Vagina (tissue), 2 donors: ENCODE data around the gene GFER.

Experiments used
- POLR2AphosphoS5 ChIP-seq, 2 donors: sonication (generic); formaldehyde crosslinking; IDR thresholded peaks; one replicate each; pipeline ENCODE4 v1.9.0; 2017; ENCODE audit warnings: antibody characterized with exemption in 2 of 2, mild to moderate bottlenecking in 2 of 2, low read depth in 1 of 2; ENCODE audit not compliant: insufficient read depth in 1 of 2
- TF ChIP-seq, protein P1 (sequence below), 3 experiments: fragments of 450-650 bp in 2 of 3; fragments of 200-600 bp in 1 of 3; sonication (generic) in 1 of 3; IDR thresholded peaks; one replicate each; pipeline ENCODE4 v1.5.1; 2017 to 2019; ENCODE audit warnings: antibody characterized with exemption in 3 of 3, mild to moderate bottlenecking in 2 of 3, moderate library complexity in 2 of 3

DNA sequence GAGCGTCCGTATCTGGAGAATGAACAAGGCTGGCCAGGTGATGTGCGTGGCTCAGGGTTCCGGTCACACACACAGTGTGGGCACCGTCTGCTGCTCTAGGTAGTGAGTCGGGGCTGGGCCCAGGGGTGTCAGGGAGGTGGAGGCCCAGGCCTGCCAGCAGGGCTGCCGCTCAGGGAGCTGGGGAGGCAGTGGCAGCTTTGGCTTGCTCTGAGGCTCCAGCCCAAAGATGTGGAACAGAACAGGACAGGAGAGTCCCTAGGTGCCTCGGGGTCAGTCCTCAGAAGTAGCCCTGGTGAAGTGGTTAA, 7.8 kb upstream of the GFER start:
- TF ChIP-seq, protein P1, sequence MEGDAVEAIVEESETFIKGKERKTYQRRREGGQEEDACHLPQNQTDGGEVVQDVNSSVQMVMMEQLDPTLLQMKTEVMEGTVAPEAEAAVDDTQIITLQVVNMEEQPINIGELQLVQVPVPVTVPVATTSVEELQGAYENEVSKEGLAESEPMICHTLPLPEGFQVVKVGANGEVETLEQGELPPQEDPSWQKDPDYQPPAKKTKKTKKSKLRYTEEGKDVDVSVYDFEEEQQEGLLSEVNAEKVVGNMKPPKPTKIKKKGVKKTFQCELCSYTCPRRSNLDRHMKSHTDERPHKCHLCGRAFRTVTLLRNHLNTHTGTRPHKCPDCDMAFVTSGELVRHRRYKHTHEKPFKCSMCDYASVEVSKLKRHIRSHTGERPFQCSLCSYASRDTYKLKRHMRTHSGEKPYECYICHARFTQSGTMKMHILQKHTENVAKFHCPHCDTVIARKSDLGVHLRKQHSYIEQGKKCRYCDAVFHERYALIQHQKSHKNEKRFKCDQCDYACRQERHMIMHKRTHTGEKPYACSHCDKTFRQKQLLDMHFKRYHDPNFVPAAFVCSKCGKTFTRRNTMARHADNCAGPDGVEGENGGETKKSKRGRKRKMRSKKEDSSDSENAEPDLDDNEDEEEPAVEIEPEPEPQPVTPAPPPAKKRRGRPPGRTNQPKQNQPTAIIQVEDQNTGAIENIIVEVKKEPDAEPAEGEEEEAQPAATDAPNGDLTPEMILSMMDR (IDR thresholded peaks at IDR 0.05), result no peak
- no peak for TF ChIP-seq POLR2AphosphoS5 (IDR thresholded peaks at IDR 0.05; ENCODE audit: insufficient read depth in 1 of 2, low read depth in 1 of 2)
